ENCODE measurements around the gene NHLH1.

GRCh38 chr1:160369087-160369486 is 2.2 kb downstream of the NHLH1 start:
- TF ChIP-seq CTCF (IDR thresholded peaks at IDR 0.05; ENCODE audit: insufficient read depth, low read length, poor library complexity, severe bottlenecking), result no peak
- no peak for TF ChIP-seq EZH2phosphoT487 (conservative IDR thresholded peaks at IDR 0.05; ENCODE audit: low read length)

Measured in SU-DHL-6 (cell line).